ENCODE data around the gene NTNG1.

DNA sequence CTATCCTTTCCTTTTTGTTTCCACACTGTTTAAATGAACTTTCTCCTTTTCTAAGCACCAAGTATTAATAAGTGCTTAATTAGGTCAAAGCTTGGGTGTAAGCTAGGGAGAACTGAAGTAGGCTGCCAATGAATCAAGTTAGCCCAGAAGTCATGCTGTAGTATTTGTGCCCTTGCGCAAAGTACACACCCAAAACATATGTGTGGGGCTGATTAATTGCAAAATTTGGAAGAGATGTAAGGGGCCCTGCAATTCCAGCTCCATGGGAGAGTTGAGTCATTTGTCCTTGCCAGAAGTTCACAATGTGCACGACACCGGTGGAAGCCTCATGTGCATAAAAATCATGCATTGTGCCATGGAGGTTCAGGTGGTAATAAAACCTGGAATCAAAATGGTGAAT lies 18.6 kb upstream of the NTNG1 start:
- TF ChIP-seq GATA2 (IDR thresholded peaks at IDR 0.05; ENCODE audit: low read depth, low read length) (no peak), GATA3 (IDR thresholded peaks at IDR 0.05; ENCODE audit: low read depth, low read length) (no peak)

Measured in SH-SY5Y (cell line).